ENCODE results near the gene NOSIP.
"Not testable (repeated sequence)": the region's sequence is repeated elsewhere in the genome, so short reads cannot be mapped to it uniquely, and the experiment has no call there.

Gene NOSIP, protein sequence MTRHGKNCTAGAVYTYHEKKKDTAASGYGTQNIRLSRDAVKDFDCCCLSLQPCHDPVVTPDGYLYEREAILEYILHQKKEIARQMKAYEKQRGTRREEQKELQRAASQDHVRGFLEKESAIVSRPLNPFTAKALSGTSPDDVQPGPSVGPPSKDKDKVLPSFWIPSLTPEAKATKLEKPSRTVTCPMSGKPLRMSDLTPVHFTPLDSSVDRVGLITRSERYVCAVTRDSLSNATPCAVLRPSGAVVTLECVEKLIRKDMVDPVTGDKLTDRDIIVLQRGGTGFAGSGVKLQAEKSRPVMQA

DNA sequence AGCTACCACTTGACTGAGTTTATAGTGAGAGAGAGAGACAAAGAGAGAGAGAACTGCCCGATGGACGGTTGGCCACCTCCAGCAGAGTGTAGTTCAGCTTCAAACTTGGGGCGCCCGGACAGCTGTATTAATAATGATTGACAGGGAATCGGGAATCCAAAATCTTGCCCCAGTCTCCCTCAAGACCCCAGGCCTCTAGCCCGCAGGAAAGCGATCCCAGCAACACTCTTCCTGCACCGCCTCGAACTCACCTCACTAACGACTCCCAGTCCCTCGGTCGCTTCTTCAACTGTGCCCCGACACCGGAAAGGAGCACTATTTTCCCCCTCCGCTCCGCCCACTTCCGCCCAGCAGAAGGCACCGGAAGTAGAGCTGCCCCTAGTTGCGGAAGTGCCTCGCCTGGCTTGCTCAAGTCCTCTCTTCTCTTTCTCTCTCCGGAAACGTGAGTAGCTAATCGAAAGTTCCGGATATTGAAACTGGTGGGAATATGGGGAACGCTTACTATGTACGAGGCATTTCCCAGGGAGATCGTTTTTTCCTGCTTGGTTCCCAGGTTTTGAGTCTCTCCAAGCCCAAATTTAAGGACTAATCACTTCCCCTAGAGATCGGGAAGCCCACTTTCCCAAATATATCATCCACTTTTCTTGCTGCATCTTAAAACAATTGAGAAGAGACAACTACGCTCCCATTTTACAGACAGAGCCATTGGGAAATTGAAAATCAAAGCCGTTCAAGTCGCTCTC lies at the start of gene NOSIP:
Gene NOSIP (minus strand): TSS at position 293 of the 743 bp plus-strand sequence. CDS start 19,865 bp downstream, outside the sequence.
- DNase-seq (ENCODE audit: low read depth in 2 of 2): peak; percentile 90 to 93

DNA sequence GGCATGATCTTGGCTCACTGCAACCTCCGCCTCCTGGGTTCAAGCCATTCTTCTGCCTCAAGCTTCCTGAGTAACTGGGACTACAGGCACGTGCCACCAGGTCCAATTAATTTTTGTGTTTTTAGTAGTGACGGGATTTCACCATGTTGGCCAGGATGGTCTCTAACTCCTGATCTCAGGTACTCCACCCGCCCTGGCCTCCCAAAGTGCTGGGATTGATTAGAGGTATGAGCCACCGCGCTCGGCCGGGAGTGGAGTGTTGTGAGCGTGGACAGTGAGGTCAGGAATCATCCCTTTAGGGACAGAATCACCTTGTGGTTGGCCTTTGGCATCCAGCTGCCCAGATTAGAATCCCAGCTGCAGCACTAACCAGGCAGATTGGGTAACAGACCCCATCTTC lies 49.3 kb upstream of the NOSIP start:
- no peak for DNase-seq (ENCODE audit: low read depth in 2 of 2)

DNA sequence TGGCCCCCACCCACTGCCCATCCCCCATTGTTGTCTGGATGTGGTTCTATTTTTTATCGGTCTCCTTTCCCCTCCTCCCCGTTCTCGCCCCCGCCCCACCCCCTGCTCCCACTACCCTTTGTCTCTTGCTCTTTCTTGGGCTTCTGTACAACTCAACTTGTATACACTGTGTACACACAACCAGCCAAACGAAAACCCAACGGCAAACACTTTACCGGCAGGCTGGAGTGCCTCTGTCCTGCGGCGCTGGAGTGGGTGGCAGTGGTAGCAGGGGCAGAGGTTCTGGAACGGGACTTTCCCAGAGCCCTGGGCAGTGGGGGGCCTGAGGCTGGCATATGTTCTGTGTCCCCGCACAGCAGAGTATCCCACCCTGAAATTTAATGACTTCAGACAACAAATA lies 45.9 kb upstream of the NOSIP start:
- no peak for DNase-seq (ENCODE audit: low read depth in 2 of 2)

DNA sequence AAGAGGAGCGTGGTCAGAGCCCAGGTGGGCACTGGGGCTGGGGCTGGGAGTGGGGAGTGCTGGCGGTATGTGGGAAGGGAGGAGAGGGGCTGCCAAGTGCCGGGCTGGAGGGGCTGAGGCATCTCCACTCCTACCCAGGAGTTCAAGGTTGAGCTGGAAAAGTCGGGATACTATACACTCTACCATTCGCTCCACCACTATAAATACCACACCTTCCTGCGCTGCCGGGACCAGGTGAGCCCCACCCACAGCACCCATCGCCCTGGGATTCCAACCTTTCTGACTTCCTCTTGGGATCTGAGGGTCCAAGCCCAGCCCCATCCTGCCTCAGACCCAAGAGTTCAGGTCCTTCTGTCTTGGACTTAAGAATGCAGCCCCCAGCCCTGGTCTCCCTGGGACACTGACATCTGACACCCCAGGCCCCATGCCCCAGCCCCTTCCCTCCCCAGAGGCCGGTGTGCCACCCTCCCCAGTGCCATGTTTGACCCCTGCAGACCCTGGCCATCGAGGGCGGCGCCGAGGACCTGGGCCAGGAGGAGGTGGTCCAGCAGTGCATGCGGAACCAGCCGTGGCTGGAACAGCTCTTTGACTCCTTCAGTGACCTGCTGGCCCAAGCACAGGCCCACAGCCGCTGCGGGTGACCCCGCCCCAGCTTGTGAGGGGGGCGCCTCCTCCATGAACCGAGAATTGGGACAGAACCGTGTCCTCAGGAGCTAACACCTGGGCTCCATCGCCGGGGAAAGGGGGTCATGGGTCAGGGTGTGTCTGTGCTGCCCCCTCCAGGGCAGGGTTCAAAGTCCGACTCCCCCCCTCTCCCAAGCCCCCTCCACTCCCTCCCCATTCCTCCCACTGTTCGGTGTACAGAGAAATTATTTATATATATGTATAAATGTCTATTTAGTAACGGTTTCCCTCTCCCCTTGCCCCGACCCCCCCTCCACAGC lies 44.9 kb upstream of the NOSIP start:
- no peak for DNase-seq (ENCODE audit: low read depth in 2 of 2)

DNA sequence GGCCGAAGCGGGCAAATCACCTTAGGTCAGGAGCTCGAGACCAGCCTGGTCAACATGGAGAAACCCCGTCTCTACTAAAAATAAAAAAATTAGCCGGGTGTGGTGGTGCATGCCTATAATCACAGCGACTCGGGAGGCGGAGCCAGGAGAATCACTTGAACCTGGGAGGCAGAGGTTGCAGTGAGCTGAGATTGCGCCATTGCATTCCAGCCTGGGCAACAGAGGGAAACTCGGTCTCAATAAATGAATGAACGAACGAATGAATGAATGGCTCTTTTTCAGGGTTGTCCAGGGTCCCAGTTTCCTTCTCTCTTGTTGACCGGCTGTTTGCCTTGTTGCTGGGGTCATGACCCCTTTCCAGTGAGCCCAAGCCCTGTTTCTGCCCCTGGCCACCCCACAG lies 37.5 kb upstream of the NOSIP start:
- DNase-seq (ENCODE audit: low read depth in 2 of 2): not testable (repeated sequence)

DNA sequence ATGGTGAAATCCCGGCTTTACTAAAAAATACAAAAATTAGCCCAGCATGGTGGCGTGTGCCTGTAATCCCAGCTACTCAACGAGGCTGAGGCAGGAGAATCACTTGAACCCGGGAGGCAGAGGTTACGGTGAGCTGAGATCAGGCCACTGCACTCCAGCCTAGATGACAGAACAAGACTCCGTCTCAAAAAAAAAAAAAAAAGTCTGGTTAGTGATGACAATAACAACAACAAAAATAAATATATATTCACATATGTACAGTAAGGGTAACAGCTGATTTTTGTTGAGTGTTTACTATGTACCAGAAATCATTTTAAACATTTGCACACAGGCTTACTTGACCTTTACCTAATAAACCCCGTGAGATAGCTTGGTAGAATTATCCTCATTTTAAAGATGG lies 36.6 kb upstream of the NOSIP start:
- no peak for DNase-seq (ENCODE audit: low read depth in 2 of 2)

DNA sequence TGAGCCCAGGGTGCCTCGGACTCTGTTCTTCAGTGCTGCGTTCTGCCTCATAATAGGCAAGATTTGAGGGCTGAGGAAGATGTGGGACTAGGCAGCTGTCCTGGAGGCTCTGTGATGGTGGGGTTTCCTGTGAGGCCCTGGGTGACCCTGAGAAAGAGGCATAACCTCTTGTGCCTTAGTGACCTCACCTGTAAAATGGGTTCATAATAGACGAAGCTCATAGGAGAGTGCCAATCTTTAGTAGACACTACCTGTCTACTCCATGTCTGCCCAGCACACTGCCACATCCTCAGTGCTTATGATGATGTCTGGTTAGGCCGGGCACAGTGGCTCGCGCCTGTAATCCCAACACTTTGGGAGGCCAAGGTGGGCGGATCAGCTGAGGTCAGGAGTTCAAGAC lies 36.2 kb upstream of the NOSIP start:
- DNase-seq (ENCODE audit: low read depth in 2 of 2): no peak

DNA sequence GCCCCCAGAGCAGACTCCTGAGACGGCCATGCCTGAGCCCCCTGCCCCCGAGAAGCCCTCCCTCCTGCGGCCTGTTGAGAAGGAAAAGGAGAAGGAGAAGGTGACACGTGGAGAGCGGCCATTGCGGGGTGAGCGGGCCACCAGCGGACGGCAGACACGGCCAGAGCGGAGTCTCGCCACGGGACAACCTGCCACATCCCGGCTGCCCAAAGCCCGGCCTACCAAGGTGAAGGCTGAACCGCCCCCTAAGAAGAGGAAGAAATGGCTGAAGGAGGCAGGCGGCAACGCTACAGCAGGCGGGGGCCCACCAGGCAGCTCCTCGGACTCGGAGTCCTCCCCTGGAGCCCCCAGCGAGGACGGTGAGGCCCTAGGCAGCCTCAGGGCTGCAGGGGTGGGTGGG lies 35.5 kb upstream of the NOSIP start:
- DNase-seq (ENCODE audit: low read depth in 2 of 2): no peak

DNA sequence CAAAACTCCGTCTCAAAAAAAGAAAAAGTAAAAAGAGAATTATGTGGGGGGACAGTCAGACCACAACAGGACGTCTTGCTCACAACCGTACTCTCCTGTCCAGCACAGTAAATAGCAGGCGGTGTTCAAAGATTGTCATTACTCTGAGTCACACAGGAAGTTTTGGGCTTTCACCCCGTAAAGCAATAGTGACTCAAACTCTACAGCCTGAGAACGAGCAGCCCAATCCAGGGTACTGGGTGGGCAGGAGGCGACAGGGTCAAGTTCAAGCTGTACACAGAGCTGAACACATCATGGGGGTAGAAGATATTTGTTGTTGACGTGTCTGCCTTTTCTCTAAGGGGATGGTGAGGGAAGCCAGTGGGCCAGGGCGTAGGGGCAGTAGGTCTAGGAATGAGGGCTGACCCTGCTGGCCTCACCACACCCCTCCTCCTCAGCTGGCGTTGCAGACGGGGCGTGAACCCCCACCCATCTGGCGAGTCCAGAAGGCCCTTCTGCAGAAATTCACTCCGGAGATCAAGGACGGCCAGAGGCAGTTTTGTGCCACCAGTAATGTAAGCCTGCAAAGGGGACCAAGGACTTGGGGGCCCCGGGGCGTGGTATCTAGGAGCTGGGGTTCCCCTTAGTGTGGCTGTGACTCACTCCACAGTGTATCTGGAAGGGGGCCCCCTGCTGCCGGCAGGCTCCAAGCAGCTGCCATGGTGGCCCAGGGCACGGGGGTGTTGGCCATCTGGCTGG lies 33.9 kb upstream of the NOSIP start:
- no peak for DNase-seq (ENCODE audit: low read depth in 2 of 2)

DNA sequence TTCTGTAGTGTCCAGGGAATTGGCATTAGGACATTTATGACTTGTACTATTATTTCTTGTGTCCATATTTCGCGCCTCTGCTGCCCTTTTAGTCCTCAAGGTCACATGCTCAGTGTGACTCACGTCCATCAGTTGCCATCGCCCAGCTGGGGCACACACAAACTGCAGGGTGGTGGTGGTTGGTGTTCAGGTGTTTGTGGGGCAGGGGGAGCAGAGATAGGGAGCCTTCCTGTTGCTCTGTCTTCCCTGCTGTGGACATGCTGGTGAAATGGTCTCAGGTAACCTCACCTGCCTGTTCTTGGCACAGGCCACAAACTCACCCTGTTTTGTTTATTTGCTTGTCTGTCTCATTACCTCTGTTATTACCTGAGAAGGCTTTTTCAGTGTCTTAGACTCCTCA lies 33.0 kb upstream of the NOSIP start:
- DNase-seq (ENCODE audit: low read depth in 2 of 2): no peak

DNA sequence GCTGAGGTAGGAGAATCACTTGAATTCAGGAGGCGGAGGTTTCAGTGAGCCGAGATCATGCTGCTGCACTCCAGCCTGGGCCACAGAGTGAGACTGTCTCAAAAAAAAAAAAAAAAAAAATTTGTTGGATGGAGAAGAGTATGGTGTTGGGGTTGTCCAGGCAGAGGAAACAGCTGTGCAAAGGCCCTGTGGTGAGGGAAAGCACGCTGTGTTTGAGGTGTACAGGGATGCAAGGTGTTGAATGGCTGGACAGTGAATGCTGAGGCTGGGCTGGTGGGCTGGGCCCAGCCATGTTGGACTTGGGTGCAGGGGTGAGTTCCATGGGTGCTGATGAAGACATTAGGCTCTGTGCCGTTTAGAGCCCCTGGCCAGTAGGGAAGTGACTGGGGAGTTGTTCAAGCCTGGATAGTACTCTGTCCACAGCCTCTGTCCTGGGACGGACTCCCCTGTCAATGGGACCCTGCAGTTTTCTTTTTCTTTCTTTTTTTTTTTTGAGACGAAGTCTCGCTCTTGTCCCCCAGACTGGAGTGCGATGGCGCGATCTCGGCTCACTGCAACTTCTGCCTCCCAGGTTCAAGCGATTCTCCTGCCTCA lies 29.2 kb upstream of the NOSIP start:
- no peak for DNase-seq (ENCODE audit: low read depth in 2 of 2)

DNA sequence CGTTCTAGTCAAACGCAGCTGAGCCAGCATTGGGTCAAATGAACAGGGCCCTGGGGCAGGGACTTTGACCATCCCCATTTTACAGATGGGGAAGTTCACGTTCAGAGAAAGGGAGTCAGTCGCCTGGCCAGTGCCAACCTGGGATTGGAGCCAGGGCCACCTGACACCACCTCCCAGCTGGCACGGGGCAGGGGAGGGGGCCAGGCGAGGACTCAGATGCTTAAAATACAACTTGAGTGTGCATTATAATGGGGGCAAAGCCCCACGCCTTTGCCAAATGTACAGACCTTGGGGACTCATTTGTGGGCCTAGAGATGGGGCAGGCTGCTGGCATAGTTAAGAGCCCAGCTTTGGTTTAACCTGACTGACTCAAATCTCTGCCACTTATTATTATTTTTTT lies 25.2 kb upstream of the NOSIP start:
- no peak for DNase-seq (ENCODE audit: low read depth in 2 of 2)

DNA sequence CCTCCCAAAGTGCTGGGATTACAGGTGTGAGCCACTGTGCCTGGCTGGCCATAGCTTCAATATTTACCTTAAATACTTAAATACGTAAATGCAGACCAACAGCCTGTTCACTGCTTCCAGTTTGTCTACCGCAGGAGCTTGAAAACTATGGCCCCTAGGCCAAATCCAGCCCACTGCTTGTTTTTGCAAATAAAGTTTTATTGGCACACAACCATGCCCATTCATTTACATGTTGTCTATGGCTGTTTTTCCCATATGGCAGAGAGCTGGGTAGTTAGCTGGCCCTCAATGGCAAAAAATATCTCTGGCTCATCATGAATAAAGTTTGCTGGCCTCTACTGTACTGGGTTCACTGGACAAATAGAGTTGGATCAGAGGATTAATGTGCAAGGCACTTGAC lies 22.4 kb upstream of the NOSIP start:
- no peak for DNase-seq (ENCODE audit: low read depth in 2 of 2)

DNA sequence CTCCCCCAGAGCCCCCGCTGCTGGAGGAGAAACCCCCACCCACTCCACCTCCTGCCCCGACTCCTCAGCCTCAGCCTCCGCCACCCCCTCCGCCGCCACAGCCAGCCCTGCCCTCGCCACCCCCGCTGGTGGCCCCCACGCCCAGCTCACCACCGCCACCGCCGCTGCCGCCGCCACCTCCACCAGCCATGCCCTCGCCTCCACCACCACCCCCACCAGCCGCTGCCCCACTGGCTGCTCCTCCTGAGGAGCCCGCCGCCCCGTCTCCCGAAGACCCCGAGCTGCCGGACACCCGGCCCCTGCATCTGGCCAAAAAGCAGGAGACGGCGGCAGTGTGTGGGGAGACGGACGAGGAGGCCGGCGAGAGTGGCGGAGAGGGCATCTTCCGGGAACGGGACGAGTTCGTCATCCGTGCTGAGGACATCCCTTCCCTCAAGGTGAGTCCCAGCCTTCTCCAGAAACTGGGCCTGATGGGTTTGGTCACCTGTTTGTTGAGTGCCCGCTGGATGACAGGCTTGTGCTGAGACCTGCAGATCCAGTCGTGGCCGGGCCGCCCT lies 21.2 kb upstream of the NOSIP start:
- no peak for DNase-seq (ENCODE audit: low read depth in 2 of 2)

DNA sequence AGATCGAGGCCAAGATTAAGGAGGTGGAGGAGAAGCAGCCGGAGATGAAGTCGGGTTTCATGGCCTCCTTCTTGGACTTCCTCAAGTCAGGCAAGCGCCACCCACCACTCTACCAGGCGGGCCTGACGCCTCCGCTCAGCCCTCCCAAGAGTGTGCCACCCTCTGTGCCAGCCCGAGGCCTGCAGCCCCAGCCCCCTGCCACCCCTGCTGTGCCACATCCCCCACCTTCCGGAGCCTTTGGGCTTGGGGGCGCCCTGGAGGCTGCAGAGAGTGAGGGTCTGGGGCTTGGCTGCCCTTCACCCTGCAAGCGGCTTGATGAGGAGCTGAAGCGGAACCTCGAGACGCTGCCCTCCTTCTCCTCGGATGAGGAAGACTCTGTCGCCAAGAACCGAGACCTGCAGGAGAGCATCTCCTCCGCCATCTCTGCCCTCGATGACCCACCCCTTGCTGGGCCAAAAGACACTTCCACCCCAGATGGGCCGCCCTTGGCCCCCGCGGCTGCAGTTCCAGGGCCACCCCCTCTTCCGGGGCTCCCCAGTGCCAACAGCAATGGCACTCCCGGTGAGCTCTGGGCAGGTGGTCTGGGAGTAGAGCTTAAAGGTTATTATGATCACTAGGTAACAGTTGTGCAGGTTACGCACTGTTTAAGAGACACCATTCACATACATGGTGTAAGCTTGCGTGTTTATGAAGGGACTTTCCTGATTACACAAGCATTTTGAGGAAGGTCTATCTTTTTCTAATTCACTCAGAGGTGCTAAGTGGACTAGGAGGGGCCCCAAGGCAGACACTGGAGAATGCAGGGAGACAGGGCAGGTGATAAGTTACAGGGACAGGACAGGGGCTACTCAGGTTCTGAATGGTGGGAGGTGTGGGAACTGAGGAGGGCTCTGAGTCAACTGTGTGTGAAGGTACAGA lies 19.3 kb upstream of the NOSIP start:
- DNase-seq (ENCODE audit: low read depth in 2 of 2): no peak

DNA sequence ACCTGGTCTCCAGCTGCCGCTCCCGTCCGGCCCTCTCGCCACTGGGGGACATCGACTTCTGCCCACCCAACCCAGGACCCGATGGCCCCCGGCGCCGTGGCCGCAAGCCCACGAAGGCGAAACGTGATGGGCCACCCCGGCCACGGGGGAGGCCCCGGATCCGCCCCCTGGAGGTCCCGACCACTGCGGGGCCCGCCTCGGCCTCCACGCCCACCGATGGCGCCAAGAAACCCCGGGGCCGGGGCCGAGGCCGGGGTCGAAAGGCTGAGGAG lies 17.3 kb upstream of the NOSIP start:
- DNase-seq (ENCODE audit: low read depth in 2 of 2): no peak

DNA sequence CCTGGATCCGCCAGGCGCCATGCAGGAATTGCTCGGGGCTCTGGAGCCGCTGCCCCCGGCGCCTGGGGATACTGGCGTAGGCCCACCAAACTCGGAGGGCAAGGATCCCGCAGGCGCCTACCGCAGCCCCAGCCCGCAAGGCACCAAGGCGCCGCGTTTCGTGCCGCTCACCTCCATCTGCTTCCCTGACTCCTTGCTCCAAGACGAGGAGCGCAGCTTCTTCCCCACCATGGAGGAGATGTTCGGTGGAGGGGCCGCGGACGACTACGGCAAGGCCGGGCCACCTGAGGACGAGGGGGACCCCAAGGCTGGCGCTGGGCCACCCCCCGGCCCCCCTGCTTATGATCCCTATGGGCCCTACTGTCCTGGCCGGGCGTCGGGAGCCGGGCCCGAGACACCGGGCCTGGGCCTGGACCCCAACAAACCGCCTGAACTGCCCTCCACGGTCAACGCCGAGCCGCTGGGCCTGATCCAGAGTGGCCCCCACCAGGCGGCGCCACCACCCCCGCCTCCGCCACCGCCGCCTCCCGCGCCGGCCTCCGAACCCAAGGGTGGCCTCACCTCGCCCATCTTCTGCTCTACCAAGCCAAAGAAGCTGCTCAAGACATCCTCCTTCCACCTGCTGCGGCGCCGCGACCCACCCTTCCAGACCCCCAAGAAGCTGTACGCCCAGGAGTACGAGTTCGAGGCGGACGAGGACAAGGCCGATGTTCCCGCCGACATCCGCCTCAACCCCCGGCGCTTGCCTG lies 16.8 kb upstream of the NOSIP start:
- DNase-seq (ENCODE audit: low read depth in 2 of 2): no peak

DNA sequence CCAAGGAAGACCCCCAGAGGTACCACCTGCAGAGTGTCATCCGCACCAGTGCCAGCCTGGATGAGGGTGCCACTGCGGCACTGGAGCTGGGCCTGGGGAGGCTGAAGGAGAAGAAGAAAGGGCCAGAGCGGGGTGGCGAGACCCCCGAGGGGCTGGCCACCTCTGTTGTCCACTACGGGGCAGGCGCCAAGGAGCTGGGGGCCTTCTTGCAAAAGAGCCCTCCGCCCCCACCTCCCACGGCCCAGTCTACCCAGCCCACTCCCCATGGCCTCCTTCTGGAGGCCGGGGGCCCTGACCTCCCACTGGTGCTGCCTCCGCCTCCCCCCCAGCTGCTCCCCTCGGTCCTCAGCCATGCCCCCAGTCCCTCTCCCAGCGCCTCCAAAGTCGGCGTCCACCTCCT lies 16.1 kb upstream of the NOSIP start:
- no peak for DNase-seq (ENCODE audit: low read depth in 2 of 2)

DNA sequence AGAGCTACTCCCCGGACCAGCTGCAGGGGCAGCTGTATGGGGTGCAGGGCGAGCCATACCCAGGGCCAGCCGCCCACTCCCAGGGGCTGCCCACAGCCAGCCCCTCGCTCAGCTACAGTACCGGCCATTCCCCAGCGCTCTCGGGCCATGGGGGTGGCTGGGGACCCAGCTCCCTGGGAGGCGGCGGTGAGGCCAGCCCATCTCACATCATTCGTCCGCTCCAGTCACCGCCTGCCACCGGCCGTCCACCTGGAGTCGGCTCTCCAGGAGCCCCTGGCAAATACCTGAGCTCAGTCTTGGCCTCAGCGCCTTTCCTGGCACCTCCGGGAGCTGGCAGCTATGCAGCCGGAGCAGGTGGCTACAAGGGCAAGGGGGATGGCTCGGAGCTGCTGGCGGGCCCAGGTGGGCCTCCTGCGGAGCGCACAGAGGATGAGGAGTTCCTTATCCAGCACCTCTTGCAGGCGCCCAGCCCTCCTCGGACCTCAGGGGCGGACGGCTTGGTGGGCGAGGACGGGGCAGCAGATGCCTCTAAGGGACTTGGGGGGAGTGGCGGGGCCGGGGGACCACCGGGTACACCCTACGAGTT lies 15.6 kb upstream of the NOSIP start:
- no peak for DNase-seq (ENCODE audit: low read depth in 2 of 2)
